Measurements from ENCODE around the gene SAMD1. TPM values are rescaled to one million over a fixed set of nuclear protein-coding genes. Genes with fewer than 3 reads are reported as not detected.

The SAMD1 gene
- polyA plus RNA-seq, 1 experiment: 9.2 TPM

- CTCF ChIA-PET: interaction anchor here (0.6 to 8.7 kb wide), 8 partner anchors 11 to 177 kb away, joined by 3 to 115 read pairs (median 4); partner anchors contain the start of genes IL27RA and MISP3
- Histone ChIP-seq H3K4me3 (ENCODE audit: low read depth, low read length) (peak overlapping the region; percentile 39), H3K27me3 (ENCODE audit: control insufficient read depth, insufficient read depth, low read length) (peaks cover 8% of the 10 kb centered on the region; the same call in 1 of the 2 replicates), H3K36me3 (ENCODE audit: control insufficient read depth, insufficient read depth, low read length) (no peaks in the 10 kb centered on the region)
- DNase-seq (ENCODE audit: low read depth): no peak
- TF ChIP-seq CTCF (IDR thresholded peaks at IDR 0.05; ENCODE audit: insufficient read depth, low read depth, low read length): no peak
- POLR2A ChIA-PET: interaction anchor here (0.7 kb wide), 1 partner anchor 60 kb away, joined by 3 read pairs; no protein-coding TSS in a partner anchor
These were observed 33.7 kb downstream of the SAMD1 start for GRCh38 chr19:14056741-14057356.

- no peak for TF ChIP-seq CTCF (IDR thresholded peaks at IDR 0.05; ENCODE audit: insufficient read depth, low read depth, low read length)
- Histone ChIP-seq H3K27me3 (ENCODE audit: control insufficient read depth, insufficient read depth, low read length) (peaks cover 8% of the 10 kb centered on the region; the same call in 1 of the 2 replicates), H3K4me3 (ENCODE audit: low read depth, low read length) (no peak overlapping the region), H3K36me3 (ENCODE audit: control insufficient read depth, insufficient read depth, low read length) (no peaks in the 10 kb centered on the region)
- DNase-seq (ENCODE audit: low read depth): no peak
- ChIA-PET POLR2A (no interaction called here), CTCF (interaction anchor here (0.8 to 8.7 kb wide), 7 partner anchors 13 to 177 kb away, joined by 3 to 115 read pairs (median 3); partner anchors contain the start of genes IL27RA and MISP3)
These were observed 34.4 kb downstream of the SAMD1 start for GRCh38 chr19:14056069-14056666.

- no peak for DNase-seq (ENCODE audit: low read depth)
- Histone ChIP-seq H3K36me3 (ENCODE audit: control insufficient read depth, insufficient read depth, low read length) (no peaks in the 10 kb centered on the region), H3K4me3 (ENCODE audit: low read depth, low read length) (no peak overlapping the region), H3K27me3 (ENCODE audit: control insufficient read depth, insufficient read depth, low read length) (peaks cover 8% of the 10 kb centered on the region; the same call in 1 of the 2 replicates)
- ChIA-PET POLR2A (no interaction called here), CTCF (interaction anchor here (0.8 to 8.7 kb wide), 3 partner anchors 16 to 176 kb away, joined by 3 to 115 read pairs (median 3); partner anchors contain the start of gene MISP3)
- no peak for TF ChIP-seq CTCF (IDR thresholded peaks at IDR 0.05; ENCODE audit: insufficient read depth, low read depth, low read length)
These were observed 35.2 kb downstream of the SAMD1 start for GRCh38 chr19:14055396-14055795.

GRCh38 chr19:14054721-14055120, 35.8 kb downstream of the SAMD1 start:
- POLR2A ChIA-PET: no interaction called here
- no peak for TF ChIP-seq CTCF (IDR thresholded peaks at IDR 0.05; ENCODE audit: insufficient read depth, low read depth, low read length)
- no peak for DNase-seq (ENCODE audit: low read depth)
- Histone ChIP-seq H3K4me3 (ENCODE audit: low read depth, low read length) (no peak overlapping the region), H3K36me3 (ENCODE audit: control insufficient read depth, insufficient read depth, low read length) (no peaks in the 10 kb centered on the region), H3K27me3 (ENCODE audit: control insufficient read depth, insufficient read depth, low read length) (peaks cover 7% of the 10 kb centered on the region; the same call in 1 of the 2 replicates)
- CTCF ChIA-PET: interaction anchor here (0.6 to 1.0 kb wide), 4 partner anchors 12 to 83 kb away, joined by 3 to 5 read pairs (median 3); no protein-coding TSS in a partner anchor

GRCh38 chr19:14054099-14054498, 36.5 kb downstream of the SAMD1 start:
- Histone ChIP-seq H3K36me3 (ENCODE audit: control insufficient read depth, insufficient read depth, low read length) (no peaks in the 10 kb centered on the region), H3K27me3 (ENCODE audit: control insufficient read depth, insufficient read depth, low read length) (peaks cover 3% of the 10 kb centered on the region; the same call in 1 of the 2 replicates), H3K4me3 (ENCODE audit: low read depth, low read length) (no peak overlapping the region)
- TF ChIP-seq CTCF (IDR thresholded peaks at IDR 0.05; ENCODE audit: insufficient read depth, low read depth, low read length): no peak
- POLR2A ChIA-PET: no interaction called here
- CTCF ChIA-PET: interaction anchor here (0.6 to 1.0 kb wide), 5 partner anchors 11 to 394 kb away, joined by 3 to 5 read pairs (median 3); no protein-coding TSS in a partner anchor
- DNase-seq (ENCODE audit: low read depth): no peak
